Stimulated activated CD8-positive, alpha-beta memory T cell treated with anti-CD3 and anti-CD28 coated beads, Interleukin-15, amount 100 ng/mL, for 4 hours (primary cell): ENCODE measurements around the gene PLET1.
A peak's percentile ranks its signal among the peaks of the same experiment; 100 is the strongest.

ENCODE experiments used
- DNase-seq, 2 donors: peaks; one replicate each; pipeline ENCODE4 v3.0.0-alpha.2; 2020; ENCODE audit warnings: low read depth in 2 of 2

PLET1 gene

DNA sequence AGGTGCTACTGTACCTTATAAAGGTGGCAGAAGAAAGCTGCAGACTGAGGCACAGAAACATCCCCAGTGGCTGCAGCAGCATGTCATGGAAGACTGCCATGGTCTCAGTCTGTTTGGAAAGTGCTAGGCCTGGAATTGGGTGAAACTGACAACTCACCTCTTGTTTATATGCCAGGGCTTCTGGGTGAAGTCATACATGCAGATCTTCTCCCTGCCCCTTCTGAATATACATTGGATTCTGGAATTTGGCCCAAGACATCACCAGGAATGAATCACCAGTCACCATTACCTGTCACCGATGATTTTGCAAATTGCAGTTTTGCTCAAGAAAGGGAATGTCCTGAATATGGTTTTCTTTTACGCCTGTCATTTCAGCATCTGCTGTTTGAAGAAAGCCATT is at the start of gene PLET1:
Gene PLET1, minus strand, starts transcription at position 371 of the 400 bp plus-strand sequence. Its CDS starts 271 bp downstream, at position 100.
- DNase-seq: no peak

DNA sequence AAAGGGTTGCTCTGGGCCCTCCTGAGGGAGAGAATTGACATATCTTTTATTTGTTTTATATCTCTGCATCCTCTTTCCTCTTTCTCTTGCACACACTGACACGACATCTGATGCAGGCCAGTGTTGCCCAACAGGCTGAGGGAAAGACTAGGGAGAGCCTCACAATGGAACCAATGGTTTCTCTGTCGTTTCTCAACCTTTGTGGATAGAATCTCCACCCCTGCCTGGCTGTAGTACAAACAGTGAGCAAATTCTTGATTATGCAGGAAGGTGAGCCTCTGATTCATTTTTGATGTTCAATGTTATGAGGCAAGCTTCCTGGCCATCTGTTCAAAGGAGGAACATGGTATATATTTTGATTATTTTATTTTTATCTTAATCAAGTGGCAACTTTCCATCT is 49.8 kb upstream of the PLET1 start:
- no peak for DNase-seq

- DNase-seq: no peak
Measured at GRCh38 chr11:112308651-112309050, 48.0 kb upstream of the PLET1 start.

DNA sequence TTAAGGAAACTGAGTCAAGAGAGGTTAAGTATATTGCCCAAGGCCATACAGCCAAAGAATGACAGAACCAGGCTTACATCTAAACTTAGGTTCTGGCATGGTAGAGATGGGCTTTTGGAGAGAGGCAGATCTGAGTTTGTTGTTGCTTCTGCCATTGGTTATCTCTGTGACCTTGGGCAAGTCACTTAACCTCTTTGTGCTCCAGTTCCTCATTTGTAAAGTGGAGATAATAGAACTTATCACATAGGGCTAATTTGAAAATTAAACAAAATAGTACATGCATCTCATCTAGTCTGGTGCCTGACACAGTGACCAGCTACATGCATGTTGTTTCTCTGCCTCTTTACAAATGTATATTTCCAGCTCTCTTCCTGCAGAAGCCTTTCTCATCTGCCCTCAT is 47.0 kb upstream of the PLET1 start:
- no peak for DNase-seq

GRCh38 chr11:112306230-112306629 is 45.6 kb upstream of the PLET1 start:
- DNase-seq: no peak

DNA sequence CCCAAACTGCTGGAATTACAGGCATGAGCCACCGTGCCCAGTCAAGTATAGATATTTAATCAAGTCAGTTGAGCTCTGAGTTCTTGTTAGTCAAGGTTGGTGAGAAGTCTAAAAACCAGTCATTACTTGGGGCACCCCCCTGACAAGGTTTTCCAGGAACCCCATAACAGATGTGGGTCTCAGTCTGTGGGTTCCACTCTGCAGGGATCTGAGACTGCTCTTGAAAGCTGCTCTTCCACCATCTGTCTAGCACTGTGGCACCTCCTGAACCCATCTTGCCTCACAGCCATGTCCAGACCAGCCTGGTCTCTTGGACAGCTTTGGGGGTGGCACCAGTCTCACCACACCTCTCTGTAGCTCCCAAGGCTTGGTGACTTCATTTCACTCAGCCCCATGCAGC is 44.3 kb upstream of the PLET1 start:
- no peak for DNase-seq

DNA sequence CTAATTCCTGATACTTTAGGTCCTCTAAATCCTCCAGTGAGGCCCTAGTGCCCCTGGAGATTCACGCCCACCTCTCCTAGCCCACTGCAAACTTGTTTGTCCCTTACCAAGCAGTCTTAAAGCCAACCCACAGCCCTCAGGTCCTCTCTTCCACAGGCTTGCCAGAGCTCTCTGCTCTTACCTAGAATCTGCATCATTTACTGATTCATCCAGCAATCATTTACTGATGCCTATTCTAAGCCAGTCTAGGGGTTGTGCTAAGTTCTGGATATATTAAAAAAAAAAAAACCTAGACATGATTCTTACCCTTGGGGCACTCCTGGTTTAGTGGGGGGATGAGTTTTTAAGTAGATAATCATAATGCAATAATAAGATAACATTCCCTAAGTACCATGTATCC is 43.0 kb upstream of the PLET1 start:
- no peak for DNase-seq

GRCh38 chr11:112302226-112302868 is 41.7 kb upstream of the PLET1 start:
- DNase-seq: no peak

- no peak for DNase-seq
Measured at GRCh38 chr11:112300094-112300786, 39.6 kb upstream of the PLET1 start.

- no peak for DNase-seq
Measured at GRCh38 chr11:112298535-112298934, 37.9 kb upstream of the PLET1 start.

DNA sequence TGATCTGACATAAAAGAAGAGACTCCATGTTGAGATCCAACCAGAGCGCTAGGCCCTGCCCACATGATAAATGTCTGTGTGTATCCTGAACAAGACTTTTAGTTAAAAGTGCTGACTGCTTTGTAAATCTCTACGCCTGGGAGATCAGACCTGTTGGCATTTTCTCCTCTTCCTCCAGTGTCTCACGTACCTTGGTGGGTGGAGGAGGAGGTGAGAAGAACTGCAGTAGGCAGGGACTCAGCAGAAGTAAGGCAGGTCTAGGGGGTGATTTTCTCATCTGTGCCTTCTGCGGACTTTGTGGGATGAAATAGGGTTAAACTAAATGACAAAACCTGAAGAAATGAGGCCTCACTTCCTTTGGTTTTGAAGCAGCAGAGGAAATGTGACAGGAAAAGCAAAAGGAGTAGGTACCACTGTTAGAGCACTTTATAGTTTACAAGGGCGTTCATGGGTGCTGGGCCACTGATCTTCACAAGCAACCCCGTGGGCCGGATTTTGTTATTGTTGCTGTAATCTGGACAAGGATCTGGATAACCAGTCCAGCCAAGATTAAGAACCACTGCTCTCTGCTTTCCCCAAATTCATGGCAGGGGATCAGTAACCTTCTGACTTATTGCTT is 36.7 kb upstream of the PLET1 start:
- DNase-seq: no peak

DNA sequence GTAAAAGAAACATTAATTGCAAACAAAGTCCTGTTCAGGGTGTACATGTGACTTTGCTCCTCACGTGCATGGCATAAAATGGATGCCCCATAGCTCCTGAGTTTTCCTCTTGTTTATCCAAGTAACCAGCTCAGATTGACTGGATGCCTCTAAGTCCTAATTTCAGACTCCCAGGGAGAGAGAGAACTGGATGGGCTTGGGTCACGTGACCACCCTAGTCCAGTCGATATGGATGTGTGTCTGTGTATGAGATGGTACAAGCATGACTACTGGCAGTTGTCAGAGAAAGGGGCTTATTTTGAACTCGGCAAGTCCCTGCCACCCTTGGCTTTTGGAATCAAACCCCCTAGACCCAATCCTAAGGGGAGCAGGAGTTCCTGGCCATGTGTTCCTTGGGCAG is 35.4 kb upstream of the PLET1 start:
- no peak for DNase-seq

- DNase-seq: no peak
Measured at GRCh38 chr11:112294688-112295340, 34.2 kb upstream of the PLET1 start.

GRCh38 chr11:112293614-112294013 is 33.0 kb upstream of the PLET1 start:
- no peak for DNase-seq

DNA sequence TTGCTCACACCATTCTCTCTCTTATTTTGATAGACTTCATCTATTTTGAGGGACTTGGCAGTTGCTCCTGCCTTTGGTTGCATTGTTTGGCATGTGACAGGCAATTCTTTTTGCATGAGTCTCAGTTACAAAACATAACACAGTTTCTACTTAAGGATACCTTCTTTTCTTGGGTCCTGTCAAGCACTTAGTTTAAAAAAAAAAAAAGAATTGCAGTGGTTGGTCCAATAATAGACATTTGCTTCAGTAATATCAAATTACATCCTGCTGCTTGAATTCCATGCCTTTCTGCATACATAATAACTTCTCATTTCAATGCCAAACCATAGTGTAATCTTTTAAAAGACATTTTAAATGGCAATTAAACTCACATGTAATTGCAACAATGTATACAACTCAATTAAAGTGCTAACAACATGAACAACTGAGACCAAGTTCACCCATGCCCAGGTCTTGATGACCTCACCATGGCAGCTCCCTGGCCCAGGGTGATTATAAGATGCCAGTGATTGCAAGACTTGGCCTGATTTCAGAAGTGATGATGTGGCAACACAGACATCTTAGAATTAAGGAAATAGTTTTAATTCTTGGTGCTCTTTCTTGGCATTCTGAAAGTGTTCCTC is 32.2 kb upstream of the PLET1 start:
- no peak for DNase-seq

GRCh38 chr11:112292188-112292587 is 31.5 kb upstream of the PLET1 start:
- DNase-seq: no peak

DNA sequence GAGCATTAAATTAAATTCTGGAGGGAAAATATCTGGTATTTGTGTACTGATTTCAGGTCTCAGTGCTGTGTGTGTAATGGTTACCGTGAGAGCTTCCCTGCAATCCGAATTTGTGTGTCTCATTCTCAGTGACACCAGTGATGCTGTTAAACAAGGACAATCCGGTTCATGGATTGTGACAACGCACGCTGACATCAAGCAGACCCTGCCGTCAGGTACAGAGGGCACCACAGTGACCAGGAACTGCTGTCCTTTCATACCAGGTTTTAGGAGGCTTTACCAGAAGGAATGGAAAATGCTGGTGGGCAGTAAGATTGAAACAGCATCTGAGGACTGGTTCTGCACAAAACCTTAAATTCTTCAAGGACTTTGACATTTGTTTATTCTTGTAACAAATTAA is 30.5 kb upstream of the PLET1 start:
- DNase-seq: no peak

DNA sequence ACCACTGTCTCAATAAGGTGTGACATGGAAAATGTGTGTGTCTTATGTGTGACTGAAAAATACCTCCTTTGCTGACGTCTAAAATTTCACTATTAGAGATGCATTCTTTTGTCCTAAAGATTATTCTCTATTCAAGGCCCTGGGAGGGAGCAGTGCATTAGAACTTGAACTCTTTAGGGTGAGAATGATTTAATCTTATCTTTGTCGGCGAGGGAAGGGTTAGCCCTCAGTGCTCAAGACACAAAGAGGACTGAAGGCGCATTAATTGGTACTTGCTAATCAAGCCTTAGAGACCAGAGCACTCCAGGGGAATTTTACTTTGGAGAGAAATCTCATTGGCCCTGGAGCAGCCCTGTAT is 29.8 kb upstream of the PLET1 start:
- DNase-seq: no peak

- peak; percentile 62 to 65 for DNase-seq
Measured at GRCh38 chr11:112289588-112290492, 29.2 kb upstream of the PLET1 start.

- no peak for DNase-seq
Measured at GRCh38 chr11:112288021-112288420, 27.4 kb upstream of the PLET1 start.

GRCh38 chr11:112285841-112286311 is 25.2 kb upstream of the PLET1 start:
- no peak for DNase-seq
